HG03432 (cell line): ENCODE results near the gene ZDHHC16.
"Not testable (repeated sequence)": the region's sequence is repeated elsewhere in the genome, so short reads cannot be mapped to it uniquely, and the experiment has no call there.

Experiments
- ATAC-seq: cut with Tn5 transposase; IDR thresholded peaks from one replicate; pipeline ENCODE4 v1.9.1; 2021; ENCODE audit warnings: mild to moderate bottlenecking, moderate library complexity; ENCODE audit not compliant: unreplicated experiment

ZDHHC16 gene

DNA sequence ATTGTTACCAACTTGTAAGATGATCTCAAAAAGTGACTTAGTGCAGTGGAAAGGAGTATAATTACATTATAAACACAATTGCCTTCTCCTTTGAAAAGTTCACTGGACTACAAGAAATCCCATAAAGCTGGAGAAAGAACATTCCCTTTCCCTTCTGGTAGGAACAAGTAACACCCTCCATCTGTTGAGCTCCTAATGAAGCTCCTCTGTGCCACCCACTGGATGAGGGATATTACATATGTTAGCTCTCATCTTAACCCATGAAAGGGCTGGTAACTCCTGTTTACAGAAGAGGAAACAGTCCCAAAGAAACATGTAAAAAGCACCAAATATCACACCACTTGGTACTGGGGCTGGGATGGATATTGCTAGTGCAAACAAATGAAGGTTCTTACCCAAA, 11.9 kb upstream of the ZDHHC16 start:
- no peak for ATAC-seq

DNA sequence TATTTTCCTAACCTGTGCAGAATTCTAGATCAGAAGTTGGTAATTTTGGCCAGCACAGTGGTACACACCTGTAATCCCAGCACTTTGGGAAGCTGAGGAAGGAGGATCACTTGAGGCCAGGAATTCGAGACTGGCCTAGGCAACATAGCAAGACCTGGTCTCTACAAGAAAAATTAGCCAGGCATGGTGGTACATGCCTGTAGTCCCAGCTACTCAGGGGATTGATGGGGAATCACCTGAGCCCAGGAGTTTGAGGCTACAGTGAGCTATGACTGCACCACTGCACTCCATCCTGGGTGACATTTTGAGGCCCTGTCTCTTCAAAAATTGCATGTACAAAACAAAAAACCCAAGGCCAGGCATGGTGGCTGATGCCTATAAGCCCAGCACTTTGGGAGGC, 11.4 kb upstream of the ZDHHC16 start:
- no peak for ATAC-seq

DNA sequence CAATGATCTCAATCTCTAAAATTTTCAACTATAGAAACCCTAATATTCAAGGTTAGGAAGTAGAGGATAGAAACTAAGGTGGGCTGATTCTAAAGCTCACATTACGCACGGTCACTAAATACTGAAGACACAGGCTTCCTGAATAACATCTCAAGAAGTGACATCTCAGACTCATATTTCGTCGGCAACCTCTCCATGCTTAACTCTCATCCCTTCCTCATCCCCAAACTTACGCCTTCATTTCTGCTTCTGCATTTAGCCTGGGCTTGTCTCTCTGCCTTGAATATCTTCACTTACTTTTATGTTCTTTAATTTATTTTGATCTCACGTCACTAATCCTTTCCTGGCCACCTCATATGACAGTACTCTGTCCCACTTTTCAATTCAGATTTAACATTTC, 10.8 kb upstream of the ZDHHC16 start:
- no peak for ATAC-seq

DNA sequence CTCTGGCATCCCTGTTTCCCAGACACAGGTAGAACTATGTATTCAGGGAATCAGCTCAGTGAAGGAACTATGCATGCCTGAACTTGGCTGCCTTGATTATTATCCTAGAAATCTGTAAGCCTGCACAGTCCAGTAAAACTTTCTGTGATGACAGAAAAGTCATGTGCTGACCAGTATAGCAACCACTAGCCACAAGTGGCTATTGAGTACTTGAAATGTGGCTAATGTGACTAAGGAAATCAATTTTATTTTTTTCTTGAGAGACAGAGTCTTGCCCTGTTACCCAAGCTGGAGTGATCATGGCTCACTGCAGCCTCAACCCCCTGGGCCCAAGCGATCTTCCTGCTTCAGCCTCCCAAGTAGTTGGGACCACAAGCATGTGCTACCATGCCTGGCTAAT, 3.7 kb upstream of the ZDHHC16 start:
- ATAC-seq = no peak

DNA sequence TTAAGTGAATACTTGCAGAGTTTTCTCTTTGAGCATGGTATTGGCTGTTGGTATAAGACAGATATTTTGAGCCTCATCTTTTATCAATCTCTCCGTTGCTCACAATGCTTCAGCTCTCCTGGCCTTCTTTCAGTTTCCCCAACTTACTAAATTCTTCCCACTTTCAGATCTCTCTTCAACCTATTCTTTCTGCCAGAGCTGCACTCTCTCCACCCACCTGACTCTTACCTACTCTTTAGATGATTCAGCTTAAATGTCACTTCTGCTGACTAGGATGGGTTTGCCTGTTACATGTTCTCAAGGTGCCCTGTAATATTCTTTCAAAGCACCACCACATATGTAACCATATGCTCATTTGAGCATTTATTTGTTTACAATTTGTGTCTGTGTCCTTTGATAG, 1.8 kb upstream of the ZDHHC16 start:
- no peak for ATAC-seq

DNA sequence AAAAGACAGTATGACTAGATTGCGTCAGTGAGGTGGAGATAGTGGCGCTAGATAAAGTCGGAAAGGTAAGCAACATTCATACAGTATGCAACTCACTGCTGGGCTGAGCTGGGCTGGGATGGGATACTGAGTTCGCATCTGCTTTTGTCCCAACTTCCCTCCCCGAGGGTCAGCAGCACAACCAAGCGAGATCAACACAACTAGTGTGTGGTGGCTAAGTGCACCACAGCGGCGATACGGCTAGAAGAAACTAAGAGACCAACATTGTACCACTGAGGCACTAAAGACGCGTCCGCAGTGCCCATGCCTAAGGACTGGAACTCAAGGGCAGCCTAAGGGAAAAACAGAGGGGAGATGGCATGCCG, 636 bp upstream of the ZDHHC16 start:
- no peak for ATAC-seq

DNA sequence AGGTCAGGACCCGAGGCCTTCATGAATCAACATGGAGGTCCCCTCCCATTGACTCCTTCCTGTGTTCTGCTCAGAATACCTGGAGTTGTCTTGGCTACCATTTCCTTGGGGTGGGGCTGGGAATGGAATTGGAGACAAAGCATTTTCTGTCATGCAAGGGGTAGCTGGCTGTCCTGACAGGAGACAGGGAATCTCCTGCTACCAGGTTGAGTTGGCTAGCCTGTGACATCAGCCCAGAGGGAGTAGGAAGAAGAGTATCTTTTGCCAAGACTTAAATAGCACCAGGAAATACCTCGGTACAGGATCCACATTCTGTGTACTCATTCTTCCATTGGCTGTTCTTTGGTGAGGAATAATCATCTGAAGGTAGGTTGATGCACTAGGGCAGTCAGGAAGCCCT, 4.9 kb downstream of the ZDHHC16 start:
- no peak for ATAC-seq

DNA sequence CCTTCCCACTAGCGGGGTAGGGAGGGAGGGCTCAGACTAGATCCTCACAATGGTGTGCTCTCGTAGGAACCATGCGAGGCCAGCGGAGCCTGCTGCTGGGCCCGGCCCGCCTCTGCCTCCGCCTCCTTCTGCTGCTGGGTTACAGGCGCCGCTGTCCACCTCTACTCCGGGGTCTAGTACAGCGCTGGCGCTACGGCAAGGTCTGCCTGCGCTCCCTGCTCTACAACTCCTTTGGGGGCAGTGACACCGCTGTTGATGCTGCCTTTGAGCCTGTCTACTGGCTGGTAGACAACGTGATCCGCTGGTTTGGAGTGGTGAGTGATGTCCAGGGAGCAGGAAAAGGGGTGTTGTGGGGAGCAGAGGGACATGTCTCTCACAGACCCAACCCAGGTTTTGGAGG, 5.6 kb downstream of the ZDHHC16 start:
- ATAC-seq = no peak

DNA sequence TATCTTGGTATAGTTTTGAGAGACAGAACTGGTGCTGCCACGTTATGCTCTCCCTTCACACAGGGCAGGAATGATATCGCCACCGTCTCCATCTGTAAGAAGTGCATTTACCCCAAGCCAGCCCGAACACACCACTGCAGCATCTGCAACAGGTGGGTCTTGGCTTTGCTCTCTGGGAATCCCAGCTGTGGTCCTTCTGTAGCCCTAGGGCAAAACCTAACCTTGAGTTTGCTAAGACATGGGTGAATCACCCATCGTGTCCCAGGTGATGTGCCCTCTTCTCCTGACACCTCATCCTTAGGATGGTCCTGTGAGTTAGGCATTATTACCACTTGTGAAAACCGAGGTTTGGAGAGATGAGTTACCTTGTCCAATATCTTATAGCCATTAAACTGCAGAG, 6.4 kb downstream of the ZDHHC16 start:
- no peak for ATAC-seq

DNA sequence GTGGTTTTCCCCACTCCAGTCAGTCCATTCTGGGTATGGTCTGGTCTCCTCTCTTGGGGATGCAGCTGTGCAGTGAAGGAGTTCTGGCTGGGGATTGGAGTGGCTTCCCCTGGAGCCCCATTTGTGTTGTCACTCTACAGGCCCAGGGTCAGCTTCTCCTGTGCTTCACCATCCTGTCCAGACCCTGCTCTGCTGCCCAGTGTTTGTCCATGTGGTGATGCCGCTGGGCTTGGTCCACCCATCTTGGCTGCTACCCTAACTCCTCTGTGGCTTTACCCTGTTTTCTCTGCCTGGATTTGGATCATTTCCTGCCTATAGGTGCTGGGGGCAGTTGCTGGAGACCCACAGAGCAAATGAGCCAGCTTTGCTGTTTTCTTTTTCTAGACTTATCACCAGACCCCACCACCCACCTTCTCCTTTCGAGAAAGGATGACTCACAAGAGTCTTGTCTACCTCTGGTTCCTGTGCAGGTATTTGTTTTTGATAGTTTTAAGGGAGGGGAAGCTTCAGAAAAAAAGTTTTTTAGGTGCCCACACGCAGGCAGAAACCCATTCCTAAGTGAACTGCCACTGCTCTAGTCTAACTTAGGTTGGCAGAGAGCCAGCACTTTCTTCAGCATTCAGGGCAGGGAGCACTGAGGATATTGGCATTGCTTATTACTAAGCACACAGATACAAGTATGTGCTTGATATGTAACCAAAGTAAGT, 8.5 kb downstream of the ZDHHC16 start:
- no peak for ATAC-seq

DNA sequence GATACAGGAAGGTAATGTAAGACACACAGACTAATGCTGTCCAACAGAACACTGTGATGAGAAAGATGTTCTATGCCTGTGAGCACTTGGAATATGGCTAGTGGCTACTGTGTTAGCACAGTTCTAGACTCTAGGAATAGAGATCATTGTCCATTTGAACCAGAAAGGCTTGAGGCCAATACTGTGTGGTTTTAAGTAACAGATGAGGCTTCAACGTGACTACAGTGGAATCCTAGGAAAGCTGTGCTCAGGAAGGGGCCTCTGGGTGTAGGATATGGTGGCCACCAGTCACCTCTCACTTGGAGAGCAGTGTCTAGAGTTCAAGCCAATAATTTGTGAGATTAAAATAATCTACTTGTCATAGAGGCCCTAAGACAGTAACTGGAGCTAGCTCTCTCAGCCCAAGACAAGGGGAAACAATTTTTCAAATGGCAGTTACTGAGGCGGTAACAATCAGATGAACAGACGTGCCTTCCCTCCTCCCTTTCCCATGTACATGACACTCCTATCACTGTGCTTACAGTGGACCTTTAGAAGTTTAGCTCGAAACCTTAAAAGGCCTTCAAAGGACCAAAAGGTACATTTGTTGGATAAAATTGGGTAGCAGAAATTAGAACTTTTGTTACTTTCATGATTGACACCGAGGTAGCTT, 10.2 kb downstream of the ZDHHC16 start:
- no peak for ATAC-seq

DNA sequence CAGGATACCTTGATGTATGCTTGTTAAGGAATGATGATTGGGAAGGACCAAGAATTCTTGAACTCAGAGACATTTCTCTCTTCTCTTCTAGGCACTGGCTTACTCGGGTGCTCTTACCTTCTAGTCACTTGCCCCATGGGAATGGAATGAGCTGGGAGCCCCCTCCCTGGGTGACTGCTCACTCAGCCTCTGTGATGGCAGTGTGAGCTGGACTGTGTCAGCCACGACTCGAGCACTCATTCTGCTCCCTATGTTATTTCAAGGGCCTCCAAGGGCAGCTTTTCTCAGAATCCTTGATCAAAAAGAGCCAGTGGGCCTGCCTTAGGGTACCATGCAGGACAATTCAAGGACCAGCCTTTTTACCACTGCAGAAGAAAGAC, 10.7 kb downstream of the ZDHHC16 start:
- ATAC-seq = no peak

DNA sequence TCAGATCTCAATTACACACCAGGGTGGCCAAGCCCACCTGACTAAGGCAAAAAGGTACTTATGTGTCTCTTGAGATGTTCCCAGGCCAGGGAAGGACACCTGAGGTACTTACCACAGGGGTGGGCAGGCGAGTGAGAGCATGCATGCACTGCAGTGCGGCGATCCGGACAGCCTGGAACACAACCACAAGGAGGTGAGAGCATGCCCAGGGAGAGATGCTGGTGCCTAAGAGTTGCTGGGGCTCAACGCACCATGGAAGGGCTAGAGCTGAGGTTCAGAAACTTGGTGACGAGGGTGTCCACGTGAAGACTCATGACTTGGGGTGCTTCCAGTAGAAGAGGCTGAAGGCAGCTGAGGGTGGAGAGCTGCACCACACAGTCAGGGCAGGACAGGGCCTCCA, 13.1 kb downstream of the ZDHHC16 start:
- ATAC-seq = no peak

DNA sequence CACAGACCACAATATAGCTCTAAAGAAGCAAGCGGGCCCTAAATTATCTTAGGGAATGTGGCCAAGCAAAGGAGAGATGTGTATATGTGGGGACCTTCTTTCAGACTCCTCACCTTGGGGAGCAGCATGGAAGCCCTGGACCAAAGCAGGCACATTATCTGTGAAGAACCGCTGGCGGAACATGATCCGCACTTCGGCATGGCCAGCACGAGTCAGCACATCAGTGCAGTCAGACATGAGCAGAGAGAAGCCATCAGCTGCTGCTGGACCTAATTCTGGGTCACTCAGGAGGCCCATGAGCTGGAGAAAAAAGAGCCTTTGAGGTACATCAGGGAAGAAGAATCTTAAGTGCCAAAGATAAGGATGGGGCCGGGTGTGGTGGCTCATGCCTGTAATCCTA, 14.0 kb downstream of the ZDHHC16 start:
- ATAC-seq = no peak

DNA sequence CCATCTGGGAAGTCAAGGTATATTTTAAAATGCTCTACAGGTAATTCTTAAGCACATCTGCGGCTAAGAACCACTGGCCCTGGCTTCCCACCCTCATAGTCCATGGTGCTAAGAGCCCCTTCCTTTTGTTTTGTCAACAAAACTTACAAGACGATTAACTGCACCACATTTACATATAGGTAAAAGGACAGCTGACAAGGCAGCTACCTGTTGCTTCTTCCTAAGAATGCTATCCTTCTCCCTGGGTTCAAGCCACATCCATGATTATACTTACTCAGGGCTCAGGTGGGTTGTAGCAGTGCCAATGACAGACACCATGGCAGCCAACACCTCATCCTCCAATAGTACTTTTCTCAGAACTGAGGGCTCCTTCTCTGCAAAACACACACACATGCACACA, 16.3 kb downstream of the ZDHHC16 start:
- no peak for ATAC-seq

DNA sequence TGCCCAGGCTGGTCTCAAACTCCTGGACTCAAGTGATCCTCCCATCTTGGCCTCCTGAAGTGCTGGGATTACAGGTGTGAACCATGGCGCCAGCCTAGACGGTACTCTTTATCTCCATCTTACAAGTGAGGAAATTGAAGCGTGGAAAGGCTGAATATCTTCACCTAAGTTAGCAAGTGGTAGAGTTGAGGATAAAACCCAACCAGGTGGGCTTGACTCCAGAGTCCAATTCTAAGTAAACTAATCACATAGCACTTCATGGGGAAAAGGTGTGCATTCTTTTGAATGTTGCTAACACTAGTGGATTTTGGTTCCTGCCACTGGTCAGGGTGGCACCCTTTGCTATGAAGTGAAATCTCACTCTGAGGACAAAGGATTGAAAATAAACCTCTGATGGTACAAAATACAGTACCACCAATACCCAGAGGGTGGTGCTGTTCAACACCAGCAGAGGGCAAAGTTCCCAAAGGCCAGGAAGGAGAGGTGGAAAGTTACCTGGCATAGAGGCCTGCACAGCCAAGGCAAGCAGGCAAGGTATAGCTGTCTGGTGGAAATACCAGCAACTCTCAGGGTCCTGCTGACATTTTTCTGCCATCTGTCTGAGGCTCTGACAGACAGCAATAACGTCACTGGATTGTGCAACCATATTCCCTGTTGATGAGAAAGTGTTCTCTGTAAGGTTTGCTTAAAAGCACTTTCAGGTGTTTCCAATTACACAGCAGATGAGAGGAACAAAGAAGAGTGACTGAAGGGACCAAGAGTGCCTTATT, 17.6 kb downstream of the ZDHHC16 start:
- no peak for ATAC-seq

DNA sequence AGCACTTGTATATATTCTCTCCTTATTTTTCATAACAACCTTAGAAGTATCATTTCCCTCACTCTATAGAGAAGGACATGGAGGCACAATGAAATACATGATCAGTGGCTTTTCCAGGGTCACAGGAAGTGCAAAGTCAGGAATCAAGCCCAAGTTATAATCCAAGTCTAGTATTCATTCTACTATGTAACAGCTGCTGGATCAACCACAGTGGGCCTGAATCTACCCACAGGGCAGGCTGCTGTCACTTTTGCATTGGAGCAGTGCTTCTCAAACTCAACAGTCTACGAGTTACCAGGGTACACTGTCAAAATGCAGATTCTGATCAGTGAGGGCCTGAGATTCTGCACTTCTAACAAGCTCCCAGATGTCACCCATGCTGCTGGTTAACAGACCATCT, 18.3 kb downstream of the ZDHHC16 start:
- ATAC-seq = no peak

DNA sequence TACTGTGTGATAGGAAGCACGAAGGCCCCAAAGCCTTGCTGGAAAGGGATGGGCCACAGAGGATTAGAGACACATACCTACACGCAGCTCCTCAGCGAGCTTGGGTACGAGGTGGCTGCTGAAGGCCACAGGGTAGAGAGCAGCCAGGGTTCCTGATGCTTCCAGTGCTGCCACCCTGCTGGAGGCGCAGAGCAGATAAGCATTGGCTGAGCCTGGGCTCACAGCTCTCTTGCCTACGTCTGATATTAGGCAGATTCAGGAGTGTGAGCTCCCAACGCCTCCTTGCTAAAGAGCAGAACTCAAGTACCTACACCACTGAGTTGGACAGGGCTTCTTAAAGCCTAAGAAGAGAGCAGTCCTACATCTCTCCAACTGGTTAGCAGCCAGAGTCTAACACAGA, 20.0 kb downstream of the ZDHHC16 start:
- ATAC-seq = no peak

DNA sequence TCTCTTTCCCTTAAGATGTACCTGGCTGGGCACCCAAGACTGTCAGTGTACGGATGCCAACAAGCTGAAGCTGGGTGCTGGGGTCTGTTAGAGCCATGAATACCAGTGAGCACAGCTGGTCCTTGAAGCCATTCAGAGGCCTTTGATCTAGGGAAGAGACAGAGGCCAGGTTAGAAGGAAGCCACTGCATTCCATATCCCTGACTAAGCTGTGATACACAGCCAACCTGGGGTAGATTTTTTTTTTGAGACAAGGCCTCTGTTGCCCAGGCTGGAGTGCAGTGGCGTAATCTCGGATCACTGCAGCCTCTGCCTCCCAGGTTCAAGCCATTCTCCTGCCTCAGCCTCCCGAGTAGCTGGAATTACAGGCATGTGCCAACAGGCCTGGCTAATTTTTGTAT, 20.8 kb downstream of the ZDHHC16 start:
- ATAC-seq = no peak

DNA sequence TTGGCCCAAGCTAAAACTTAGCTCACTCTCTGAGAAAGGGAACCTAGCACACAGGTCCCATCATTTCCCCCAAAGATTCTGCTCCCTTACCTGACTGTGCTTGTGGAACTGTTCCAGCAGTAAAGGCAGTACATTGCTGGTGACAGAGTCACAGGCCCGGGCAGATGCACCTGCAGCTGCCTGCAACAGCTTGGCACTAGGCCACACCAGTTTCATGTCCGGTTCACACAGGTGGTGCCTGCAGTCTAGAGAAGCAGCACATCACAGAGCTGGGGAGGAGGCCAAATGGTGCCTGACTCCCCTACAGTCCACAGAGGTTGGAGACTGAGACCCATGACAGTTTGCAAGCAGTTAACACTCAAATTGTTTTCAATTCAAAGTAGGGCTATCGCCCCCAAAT, 22.2 kb downstream of the ZDHHC16 start:
- ATAC-seq = no peak

DNA sequence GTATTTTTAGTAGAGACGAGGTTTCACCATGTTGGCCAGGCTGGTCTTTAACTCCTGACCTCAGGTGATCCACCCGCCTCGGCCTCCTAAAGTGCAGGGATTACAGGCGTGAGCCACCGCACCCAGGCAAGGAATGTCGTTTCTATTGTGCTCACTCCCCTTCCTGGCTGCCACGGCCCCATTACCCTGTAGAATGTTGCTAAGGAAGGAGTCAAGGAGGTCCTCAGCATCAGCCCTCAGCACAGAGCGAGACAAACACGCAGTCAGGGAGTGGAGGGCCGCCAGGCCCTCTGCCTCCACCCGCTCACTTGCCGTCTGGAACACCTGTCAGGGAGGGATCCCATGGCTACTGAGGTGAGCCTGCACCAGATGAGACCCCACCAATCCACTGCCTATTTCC, 22.8 kb downstream of the ZDHHC16 start:
- not testable (repeated sequence) for ATAC-seq

DNA sequence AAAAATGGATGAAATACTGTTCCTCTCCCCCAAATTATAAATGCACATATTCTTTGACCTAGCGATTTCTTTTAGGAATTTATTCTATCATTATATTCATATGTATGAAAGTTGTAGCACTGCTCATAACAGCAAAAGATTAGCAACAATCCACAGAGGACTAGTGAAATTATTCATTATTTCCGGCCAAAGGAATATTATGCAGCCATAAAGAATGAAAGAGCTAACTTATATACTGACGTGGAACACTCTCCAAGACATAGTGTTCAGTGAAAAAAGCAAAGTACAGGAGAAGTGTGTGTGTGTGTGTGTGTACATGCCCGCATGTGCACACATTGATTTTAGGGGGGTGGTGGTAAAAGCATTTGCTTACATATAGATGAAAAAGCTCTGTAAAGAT, 28.9 kb downstream of the ZDHHC16 start:
- ATAC-seq = no peak
